Measurements from ENCODE around the gene TNS4.

Gene TNS4

DNA sequence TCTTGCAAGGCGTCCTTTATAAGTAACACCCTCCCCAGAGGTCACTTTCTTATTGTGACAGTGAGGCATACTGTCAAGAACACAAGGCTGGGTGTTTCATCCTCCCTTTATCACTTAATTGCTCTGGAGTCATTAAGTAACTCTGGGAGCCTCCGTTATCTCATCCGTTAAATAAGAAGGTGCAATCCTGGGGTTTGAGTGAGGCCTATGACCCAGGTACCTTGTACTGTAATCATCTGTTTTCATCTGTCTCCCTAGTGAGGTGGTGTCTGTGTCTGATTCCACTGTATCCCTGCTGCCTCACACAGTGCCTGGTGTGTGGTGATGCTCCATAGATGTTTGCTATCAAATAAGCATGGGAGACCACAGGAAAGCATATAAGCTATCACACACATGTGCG, 17.7 kb downstream of the TNS4 start:
- Histone ChIP-seq H3K4me3 (no peak overlapping the region), H3K27ac (peak overlapping the region in 6 of 21 experiments; percentile 19 to 81 (median 54))

DNA sequence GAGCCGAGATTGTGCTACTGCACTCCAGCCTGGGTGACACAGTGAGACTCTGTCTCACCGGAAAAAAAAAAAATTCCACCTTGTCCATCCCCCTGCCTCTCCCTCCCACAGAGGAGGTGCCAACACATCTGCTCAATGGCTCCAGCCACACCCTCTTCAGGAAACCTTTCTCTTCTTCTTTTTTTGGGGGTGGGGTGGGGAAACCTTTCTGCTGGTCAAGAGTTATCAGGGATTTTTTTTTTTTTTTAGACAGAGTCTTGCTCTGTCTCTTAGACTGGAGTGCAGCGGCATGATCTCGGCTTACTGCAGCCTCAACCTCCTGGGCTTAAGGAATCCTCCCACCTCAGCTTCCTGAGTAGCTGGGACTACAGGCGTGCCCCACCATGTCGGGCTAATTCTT, 18.7 kb downstream of the TNS4 start:
- Histone ChIP-seq H3K27ac (peak overlapping the region in 9 of 21 experiments; percentile 2 to 81 (median 47)), H3K4me3 (no peak overlapping the region)

DNA sequence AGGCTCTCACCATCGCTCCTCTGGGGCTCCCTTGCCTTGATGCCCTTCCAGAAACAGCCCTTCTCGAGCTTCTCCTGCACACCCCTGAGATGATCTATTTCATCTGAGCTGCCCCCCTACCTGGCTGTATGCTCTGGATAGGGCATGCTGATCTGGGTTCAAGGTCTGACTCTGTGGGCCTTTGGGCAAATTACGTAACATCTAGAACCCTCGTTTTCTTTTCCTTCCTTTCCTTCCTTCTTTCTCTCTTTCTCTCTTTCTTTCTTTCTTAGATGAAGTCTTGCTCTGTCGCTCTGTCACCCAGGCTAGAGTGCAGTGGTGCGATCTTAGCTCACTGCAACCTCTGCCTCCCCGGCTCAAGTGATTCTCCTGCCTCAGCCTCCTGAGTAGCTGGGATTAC, 20.3 kb downstream of the TNS4 start:
- no peak overlapping the region for H3K4me3 ChIP-seq
- H3K27ac ChIP-seq = peak overlapping the region in 20 of 21 experiments; percentile 6 to 92 (median 54)

GRCh38 chr17:40480501-40481003, 20.9 kb downstream of the TNS4 start:
- H3K4me3 ChIP-seq = no peak overlapping the region
- peak overlapping the region in 20 of 21 experiments; percentile 6 to 92 (median 56) for H3K27ac ChIP-seq

DNA sequence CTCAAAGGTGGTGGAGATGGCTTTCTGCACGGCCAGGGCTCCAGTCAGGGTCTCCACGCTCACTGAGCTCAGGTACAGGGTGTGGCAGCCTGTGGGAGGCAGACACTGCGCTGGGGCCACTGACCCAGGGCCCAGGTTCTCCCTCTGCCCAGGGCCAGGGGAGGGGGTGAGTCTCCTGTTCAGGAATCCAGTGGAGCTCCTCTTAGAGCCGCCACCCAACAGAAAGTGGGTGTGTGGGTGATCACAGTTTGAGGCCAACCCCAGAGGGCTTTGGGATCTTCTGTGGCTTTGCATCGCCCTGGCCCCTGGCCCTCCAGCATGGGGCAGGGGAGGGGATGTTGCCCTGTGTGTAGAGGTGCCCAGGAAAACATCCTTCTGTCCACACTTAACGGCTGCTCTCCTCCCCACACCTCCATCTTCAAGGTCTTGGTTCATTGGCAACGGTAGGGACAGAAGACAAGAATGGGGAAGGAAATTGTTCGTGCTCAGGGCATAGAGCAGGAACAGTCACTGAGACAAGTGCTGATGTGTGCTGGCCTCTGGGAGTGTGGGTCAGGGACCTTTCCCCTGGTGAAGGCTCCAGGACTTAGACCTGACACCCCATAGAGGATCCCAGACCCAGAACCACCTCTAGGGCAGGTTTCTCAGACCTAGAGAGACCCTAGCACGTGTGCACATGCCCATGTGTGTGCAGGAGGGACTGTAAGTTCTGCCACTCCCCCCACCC, 21.5 kb downstream of the TNS4 start:
- H3K4me3 ChIP-seq = no peak overlapping the region
- H3K27ac ChIP-seq = peak overlapping the region in 18 of 21 experiments; percentile 6 to 92 (median 64)

DNA sequence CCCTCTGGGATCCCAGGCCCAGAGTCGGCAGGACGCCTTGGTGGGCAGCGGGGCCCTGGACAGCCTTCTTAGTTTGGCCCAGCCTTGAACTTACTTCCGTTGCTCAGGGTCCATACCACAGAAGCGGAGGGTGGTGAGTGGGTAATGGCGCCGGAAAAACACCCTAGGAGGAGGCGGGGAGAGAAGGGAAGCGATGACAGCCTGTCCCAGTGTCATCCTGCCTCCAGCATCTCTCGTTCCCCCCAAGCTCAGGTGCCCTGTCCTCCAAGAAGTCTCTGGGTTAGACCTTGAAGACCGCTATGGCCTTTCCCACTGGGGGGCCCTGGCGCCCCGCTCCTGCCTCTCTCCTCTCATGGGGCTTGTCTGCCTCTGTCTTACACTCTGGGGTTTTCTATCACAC, 22.9 kb downstream of the TNS4 start:
- peak overlapping the region in 4 of 21 experiments; percentile 18 to 92 (median 82) for H3K27ac ChIP-seq
- no peak overlapping the region for H3K4me3 ChIP-seq

- Histone ChIP-seq H3K4me3 (no peak overlapping the region), H3K27ac (peak overlapping the region in 3 of 21 experiments; percentile 18 to 86 (median 19))
Measured at GRCh38 chr17:40477796-40478195, 23.6 kb downstream of the TNS4 start.

GRCh38 chr17:40475234-40475908, 26.1 kb downstream of the TNS4 start:
- peak overlapping the region in 10 of 21 experiments; percentile 1 to 62 (median 44) for H3K27ac ChIP-seq
- H3K4me3 ChIP-seq = no peak overlapping the region

- Histone ChIP-seq H3K4me3 (no peak overlapping the region), H3K27ac (no peak overlapping the region)
Measured at GRCh38 chr17:40474419-40475002, 26.9 kb downstream of the TNS4 start.

DNA sequence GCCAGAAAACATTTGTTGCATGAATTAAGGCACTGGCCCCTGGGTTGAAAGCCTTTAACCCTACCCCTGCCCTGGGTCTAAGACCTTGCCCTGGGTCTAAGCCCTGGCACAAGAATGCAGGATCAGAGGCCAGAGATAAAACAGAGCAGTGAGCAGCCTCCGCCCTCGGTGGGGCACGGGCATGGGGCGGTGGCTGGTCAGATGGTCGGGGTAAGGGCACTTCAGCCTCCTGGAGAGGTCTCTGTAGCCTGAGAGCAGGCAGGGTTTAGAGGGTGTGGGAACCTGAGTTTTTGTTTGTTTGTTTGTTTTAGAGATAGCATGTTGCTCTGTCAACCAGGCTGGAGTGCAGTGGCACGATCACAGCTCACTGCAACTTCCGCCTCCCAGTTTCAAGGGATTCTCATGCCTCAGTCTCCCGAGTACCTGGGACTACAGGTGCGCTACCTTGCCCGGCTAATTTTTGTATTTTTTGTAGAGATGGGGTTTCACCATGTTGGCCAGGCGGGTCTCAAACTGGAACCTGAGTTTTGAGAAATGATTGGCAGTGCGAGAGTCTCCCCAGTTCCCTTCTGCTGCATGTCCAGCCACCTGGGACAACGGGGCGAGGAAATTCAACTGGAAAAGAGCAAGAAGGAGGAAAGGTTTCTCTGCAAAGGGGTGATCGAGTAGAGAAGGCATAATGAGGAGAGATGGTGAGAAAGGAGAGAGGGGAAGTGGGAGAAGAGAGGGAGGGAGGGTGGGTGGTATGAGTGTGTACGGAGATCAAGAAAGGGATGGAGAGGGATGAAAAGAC, 27.7 kb downstream of the TNS4 start:
- H3K4me3 ChIP-seq = no peak overlapping the region
- H3K27ac ChIP-seq = no peak overlapping the region

DNA sequence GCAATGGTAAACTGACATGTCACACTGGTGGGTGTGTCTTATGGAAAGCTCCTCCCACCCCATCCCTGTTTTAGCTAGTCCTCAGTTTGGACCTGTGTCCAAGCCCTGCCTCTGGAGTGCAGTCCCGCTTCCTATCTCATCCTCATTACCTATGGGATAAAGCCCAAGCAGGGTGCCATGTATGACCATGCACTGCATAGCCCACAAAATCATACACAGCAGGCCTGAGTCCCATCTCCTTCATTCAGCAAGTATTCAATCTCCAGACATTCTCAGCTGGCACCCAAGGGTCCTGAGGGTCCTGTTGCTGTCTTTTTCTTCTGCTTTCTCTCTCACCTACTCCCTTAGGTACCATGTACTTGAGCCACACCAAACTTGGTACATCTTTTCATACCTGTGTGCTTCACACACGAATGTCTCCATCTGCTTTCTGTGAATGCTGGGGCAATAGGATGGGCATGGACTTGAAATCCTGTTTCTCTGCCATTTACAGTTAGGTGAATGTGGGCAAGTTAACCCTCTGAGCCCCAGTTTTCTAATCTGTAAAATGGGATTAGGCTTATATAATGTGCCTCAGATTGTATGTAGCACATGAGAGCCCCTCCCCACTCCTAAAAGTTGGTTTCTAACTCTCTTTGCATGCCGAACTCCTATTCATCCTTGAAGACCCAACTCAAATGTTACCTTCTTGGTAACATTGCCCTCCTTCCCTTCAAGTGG, 28.5 kb downstream of the TNS4 start:
- Histone ChIP-seq H3K4me3 (no peak overlapping the region), H3K27ac (no peak overlapping the region)

- H3K27ac ChIP-seq = peak overlapping the region in 3 of 21 experiments; percentile 25 to 49 (median 34)
- H3K4me3 ChIP-seq = no peak overlapping the region
Measured at GRCh38 chr17:40471846-40472732, 29.3 kb downstream of the TNS4 start.

- Histone ChIP-seq H3K27ac (peak overlapping the region in 2 of 21 experiments; percentile 25 to 49), H3K4me3 (no peak overlapping the region)
Measured at GRCh38 chr17:40470932-40471828, 30.2 kb downstream of the TNS4 start.

GRCh38 chr17:40469805-40470675, 31.4 kb downstream of the TNS4 start:
- H3K4me3 ChIP-seq = no peak overlapping the region
- H3K27ac ChIP-seq = no peak overlapping the region

DNA sequence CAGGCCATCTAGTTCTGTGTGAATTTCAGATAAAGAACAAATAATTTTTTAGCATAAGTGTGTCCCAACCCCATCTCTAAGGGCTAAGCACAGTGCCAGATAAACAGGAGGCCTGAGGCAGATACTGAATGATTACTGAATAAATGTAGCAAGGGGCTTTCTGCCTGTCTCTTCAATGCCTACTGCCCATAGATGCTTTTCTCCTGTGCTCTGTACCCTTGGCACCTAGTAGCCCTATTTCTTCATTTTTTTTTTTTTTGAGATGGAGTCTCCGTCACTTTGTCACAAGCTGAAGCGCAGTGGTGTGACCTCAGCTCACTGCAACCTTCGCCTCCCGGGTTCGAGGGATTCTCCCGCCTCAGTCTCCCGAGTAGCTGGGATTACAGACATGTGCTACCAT, 32.9 kb downstream of the TNS4 start:
- H3K4me3 ChIP-seq = no peak overlapping the region

GRCh38 chr17:40467281-40467867, 34.0 kb downstream of the TNS4 start:
- no peak overlapping the region for H3K4me3 ChIP-seq
- no peak overlapping the region for H3K27ac ChIP-seq

More for the DNA sequence above, 32.9 kb downstream of the TNS4 start:
- H3K27ac ChIP-seq = no peak overlapping the region

Data from skin epidermis (tissue), 12 donors.